Activated T-cell treated with anti-CD3 and anti-CD28 coated beads, Interleukin-2, amount 50 U/mL, for 48 hours (primary cell): ENCODE measurements around the gene ARL15.

Experiments
- DNase-seq, 2 experiments: peaks; one replicate each; pipeline ENCODE4 v3.0.0-alpha.2; 2020

The ARL15 gene

GRCh38 chr5:54195701-54196100 lies 114.7 kb downstream of the ARL15 start:
- DNase-seq = no peak

- DNase-seq = no peak
These were observed 116.1 kb downstream of the ARL15 start for GRCh38 chr5:54194318-54194717.

DNA sequence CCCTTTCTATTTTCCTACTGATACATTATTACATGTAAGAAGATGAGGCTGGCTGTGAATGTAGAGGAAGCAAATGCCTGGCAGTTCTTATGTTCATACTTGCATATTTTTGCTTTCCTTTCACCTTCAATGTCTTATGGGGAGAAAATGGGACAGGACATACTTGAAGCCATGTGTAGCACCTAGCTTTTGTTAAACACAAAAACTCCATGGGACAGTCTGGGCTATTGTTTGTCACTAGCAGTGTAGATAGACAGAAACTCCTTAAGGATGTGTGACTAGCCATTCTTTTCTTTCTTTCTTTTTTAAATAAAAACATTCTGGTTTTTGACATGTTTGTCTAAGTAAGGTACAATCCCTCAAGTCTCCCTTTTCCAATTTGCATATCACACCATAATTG lies 122.7 kb downstream of the ARL15 start:
- DNase-seq = no peak

- no peak for DNase-seq
These were observed 123.4 kb downstream of the ARL15 start for GRCh38 chr5:54186912-54187445.

DNA sequence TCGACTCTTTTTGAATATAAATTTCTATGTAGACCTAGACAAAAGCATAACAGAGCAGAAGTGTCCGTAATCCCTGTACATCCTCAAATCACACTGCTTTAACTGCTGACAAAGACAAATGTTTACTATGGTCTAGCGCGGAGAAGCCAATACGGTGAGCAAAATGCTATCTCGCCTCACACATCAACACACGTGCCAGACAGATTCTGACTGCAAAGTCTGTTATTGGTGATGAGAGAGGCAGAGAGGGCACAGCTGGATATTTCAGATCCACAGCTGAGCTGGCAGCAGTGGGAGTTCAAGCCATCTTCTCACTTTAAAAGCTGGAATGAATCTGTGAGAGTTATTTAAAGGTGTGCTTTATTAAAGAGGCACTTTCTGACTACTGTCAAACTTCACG lies 124.3 kb downstream of the ARL15 start:
- no peak for DNase-seq

- no peak for DNase-seq
These were observed 125.6 kb downstream of the ARL15 start for GRCh38 chr5:54184806-54185205.

DNA sequence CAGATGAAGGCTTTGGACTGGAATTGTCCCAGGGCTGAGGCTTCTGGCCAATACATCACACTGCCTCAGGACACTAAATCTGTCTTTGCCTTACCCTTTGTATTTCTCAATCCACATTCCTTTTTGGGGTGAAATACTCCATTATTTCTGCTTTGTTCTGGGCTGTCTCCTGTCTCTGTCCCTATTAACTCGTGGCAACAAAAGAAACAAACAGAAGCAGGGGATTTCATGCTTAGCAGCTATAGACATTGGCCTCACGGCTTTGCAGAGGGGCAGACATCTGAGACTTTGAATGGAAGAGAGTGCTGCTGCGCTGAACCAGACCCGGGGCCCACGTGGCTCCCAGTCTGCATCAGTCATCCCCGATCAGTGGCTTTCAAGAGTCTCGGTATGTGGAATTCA lies 129.7 kb downstream of the ARL15 start:
- DNase-seq = no peak

DNA sequence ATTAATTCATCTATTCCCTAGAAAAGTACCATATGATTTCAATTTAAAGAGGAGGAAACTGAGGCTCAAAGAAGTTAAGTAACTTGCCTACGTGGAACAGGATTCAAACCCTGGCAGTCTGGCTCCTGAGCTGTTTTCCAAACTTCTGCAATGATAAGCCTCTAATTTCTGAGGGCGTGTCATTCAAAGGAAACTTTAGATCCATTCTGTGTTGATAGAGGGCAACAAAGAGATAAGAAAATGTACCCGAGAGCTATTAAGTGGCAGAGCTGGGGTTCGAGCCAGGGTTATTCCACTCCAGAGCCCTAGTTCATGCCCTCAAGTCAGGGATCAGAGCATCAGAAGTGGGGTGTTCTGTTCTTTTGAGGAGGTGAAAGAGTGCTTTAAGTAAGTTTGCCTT lies 131.4 kb downstream of the ARL15 start:
- DNase-seq = no peak

DNA sequence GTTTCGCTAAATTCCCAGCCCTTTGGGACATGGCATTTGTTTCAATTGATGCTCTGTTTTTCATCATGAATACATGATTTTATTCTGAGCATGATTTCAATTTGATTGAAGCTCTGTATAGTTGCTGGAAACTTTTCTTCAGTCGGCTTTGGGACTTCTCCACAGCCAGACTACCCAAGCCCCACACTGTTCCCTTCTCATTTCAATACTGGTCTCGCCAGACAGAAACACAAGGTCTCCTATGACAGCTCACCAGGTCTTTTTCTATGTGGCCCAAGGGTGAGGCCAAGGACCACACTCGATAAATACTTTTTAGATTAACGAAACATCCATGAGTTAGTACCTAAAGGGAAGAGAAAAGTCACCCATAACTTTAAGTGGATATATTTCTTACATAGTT lies 132.2 kb downstream of the ARL15 start:
- DNase-seq = no peak

DNA sequence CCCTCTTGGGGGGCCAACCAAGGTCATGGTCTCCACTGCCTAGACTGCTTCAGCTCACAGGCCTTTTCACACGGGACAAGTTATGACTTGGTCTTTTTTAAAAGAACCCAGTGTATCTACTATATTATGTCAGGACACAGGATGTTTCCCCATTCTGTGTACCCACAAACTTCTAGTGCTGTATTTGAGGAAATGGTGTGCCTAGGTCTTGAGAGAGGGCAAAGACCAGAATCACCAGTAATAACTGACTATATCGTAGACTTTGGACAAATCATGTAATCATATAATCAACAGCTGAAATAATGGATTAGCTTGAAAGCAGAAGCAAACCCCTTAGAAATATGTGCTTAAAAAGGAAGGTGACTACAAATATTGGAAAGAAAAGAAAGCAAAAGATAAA lies 133.3 kb downstream of the ARL15 start:
- no peak for DNase-seq

DNA sequence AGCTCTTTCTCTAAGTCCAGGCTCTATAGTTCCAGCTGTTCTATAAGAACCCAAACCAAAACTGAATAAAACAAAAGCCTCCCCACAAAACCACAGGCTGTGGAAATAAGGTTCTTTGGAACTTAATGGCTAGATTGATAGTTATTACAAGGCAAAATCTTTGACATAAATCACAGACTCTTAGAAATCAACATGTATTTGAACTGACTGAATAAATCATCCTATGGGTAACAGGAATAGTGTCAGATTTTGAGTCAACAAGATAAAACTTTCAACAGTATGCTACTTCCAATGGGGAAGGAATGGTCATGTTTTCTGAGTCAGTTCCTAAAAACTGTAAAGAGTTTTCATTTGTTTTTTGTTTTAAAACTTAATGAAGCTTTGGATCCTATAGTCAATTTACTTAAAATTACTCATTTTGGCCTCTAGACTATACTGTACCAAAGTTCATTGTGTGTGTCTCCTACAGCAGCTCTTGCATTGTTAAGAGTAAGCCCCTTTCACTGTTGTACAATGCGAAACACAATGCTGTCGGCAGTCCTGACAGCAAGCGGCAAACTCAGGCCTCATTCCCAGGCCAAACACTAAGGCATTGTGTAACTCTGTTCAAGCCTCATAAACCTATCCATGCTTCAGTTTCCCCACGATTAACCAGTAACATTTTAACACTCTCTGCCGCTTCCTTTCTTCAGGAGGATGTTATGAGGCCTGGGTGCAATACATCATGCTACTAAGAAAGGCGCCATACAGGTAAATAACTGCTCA lies 134.1 kb downstream of the ARL15 start:
- DNase-seq = no peak

DNA sequence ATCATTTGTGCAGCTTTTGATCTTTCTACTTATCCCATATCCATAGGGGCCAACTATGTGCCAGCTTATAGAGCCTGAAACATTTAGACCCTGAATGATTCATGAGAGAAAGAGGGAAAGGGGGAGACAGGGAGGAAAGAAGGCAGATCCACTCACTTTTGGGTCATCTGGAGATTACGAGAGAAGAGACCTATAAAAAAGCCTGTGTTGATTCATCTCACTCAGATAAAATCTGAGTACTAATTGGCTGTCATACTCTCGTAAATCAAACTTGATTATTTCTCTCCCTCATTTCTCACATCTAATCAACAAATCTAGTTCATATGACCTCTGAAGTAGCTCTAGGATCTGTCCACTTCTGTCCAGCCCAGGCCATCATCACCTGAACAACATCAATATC lies 137.1 kb downstream of the ARL15 start:
- DNase-seq = no peak

- no peak for DNase-seq
These were observed 138.6 kb downstream of the ARL15 start for GRCh38 chr5:54171645-54172384.

- DNase-seq = no peak
These were observed 144.7 kb downstream of the ARL15 start for GRCh38 chr5:54165687-54166086.

DNA sequence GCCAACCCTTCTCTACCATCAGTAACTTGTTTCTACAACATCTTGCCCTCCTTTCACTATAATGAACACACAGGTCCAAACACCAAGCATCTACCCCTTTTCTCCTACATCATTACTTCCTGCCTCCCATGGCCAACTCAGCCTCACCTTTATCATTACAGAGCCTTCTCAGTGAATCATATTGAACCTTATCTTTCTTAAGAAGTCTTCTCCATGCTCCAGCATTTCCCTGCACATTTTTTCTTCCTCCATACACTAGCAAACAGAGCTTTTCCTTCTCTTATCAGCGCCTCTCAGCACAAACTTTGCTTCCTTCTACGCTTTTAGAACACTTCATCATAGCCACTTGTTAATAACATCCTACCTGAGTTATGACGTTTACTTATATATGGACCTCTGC lies 148.2 kb downstream of the ARL15 start:
- no peak for DNase-seq

DNA sequence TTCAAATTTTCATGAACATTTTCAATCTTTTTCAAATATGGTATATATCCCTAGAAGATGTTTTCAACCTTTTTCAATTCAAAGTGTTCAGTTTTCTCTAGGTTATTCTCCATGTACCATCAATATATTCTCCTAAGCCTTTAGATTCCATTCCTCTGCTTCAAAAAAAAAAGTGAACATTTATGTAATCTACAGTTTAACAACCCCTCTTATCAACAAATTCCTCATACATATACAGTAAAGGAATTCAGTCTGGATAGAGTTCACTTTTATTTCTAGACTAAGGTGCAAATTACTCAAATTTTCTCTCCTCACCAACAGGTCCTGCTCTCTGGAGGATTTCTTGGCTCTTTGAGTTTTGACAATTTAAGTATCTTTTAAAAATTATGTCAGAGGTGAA lies 150.0 kb downstream of the ARL15 start:
- DNase-seq = no peak

DNA sequence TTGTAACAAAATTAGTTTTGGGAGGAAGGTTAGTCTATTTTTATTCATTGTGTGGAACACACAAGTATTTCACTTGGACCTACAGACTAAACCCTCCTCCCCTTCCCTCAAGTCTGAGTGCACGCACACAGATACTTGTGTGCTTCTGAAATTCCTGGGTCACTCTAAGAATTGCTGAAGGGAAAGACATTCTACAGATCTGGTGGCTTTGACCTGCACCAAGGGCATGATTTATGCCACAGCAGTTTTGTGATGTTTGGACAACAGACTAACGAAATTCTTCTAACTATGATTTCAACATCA lies 150.5 kb downstream of the ARL15 start:
- DNase-seq = no peak

- DNase-seq = no peak
These were observed 151.1 kb downstream of the ARL15 start for GRCh38 chr5:54159153-54159892.

DNA sequence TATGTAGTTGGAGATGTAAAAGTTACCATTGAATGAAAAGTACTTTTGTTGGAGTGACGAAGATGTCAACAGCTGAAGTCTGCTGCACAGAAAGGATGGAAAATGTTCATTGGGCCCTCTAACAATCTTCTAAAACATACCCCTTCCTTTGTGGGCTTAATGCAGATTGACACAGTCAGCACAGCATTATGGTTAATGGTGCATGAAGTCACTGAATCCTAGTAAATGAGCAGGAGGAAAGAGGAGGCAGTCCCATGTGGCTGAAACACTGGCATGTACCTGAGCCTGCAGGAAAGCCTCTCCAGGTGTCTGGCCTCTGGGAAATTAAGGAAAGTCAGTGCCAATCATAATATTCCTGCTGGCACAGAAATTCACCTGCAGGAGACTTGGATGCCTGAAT lies 153.8 kb downstream of the ARL15 start:
- no peak for DNase-seq

- DNase-seq = no peak
These were observed 159.5 kb downstream of the ARL15 start for GRCh38 chr5:54150841-54151240.

DNA sequence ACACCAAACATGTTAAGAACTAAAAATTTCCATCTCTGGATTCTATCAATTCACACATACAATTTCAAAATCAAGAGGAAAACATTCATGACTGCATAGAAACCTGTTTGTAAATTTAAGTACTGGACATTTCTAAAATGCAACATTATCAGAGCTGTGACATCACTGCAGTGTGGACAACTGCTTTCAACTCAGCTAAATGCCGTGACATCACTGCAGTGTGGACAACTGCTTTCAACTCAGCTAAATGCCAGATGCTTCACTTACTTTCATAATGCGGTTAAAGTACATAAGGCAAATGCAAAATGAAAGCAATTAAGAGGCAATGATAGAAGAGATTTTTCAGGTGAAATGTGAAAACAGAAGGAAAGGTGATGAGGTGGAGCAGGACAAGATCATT lies 161.5 kb downstream of the ARL15 start:
- DNase-seq = no peak

DNA sequence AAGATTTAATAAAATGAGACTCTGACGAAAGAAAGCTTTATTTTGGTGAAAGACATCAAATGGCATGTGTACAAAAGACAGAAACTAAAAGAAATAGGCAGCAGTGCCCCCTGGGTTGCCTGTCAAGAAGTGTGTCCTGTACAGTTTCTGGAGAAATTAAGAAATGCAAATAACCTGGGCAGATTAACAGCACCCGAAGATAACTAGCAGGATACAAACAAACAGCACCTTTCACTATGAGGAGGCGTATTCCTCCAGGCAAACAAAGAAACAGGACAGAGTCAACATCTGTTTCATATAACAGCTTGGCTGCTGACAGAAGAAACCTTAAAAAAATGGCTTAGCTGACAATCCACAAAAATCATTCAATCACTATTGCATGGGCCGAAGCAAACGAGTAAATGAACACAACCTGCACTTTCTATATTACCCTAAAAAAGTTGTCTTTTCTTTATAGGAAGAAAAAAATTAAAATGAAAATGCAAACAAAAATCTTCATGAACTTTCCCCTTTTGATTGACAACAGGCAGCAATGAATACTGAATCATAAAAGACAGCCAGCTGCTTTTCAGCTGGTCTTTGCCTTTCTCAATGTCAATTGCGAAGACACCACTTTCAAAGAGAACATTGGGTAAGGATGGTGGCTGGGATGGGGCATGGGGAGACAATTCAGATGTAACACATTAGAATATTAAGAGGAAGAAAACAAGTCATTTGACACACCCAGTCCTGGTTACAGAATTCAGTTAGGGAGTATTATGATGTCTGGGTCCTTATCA lies 162.1 kb downstream of the ARL15 start:
- no peak for DNase-seq

DNA sequence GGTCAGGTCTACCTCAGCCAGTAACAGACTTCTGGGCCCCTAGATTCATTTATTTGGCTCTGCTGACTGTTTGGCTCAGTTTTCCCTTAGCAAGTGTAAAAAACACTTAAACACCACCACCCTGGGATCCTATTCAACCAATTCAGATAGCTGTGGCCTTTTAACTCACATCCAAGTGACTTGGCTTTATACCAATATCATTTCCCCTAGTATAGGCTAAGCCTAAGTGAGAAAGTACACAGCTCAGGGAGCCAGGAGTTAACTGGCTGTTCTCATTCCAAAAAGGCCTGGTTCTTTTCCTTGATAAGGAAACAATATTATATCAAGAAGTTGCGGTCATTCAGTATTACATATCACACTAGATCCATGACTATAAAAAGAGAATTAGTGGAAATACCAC lies 163.5 kb downstream of the ARL15 start:
- no peak for DNase-seq
